DMS114 treated with DMSO at 0.1 percent for 48 hours (cell line): ENCODE measurements around the gene GALNT7.
"Not testable (repeated sequence)": the region's sequence is repeated elsewhere in the genome, so short reads cannot be mapped to it uniquely, and the experiment has no call there.

ENCODE experiments used
- DNase-seq: peaks from one replicate; lab custom pipeline; 2025; ENCODE audit not compliant: unreplicated experiment; lab: John Stamatoyannopoulos, UW

Gene GALNT7, protein sequence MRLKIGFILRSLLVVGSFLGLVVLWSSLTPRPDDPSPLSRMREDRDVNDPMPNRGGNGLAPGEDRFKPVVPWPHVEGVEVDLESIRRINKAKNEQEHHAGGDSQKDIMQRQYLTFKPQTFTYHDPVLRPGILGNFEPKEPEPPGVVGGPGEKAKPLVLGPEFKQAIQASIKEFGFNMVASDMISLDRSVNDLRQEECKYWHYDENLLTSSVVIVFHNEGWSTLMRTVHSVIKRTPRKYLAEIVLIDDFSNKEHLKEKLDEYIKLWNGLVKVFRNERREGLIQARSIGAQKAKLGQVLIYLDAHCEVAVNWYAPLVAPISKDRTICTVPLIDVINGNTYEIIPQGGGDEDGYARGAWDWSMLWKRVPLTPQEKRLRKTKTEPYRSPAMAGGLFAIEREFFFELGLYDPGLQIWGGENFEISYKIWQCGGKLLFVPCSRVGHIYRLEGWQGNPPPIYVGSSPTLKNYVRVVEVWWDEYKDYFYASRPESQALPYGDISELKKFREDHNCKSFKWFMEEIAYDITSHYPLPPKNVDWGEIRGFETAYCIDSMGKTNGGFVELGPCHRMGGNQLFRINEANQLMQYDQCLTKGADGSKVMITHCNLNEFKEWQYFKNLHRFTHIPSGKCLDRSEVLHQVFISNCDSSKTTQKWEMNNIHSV

DNA sequence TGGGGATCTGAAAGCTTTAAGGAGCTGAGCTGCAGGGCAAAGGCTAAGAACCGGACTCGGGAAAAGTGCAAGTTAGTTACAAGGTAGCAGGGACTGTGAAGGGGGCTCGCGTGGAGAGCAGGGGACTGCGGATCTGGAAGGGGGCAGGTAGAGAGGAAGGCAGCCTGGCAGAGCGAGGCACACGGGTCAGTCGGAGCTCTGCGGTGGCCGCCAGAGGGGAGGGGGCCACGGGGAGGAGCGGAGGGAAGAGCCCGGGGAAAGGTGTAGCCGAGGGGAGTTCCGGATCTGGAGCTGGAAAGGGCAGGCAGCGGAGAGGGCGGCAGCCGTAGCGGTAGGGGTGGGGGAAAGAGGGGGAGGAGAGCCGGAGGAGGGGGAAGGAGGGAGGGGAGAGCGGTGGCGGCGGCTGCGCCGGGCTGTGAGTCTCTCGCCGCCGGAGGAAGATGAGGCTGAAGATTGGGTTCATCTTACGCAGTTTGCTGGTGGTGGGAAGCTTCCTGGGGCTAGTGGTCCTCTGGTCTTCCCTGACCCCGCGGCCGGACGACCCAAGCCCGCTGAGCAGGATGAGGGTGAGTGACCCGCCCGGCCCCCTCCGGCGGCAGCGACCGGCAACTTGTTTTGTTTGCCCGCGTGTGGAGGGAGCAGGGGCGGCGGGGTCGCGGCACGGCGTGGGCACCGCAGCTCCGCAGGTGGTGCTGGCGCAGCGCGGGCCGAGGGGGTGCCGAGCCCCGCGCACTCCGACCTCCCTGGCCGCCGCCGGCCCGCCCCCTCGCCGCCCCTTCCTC, at the start of gene GALNT7:
Gene GALNT7, plus strand, starts transcription at position 416 of the 782 bp plus-strand sequence. Its CDS starts 25 bp downstream, at position 441.
- no peak for DNase-seq

GRCh38 chr4:173118819-173119218, 49.8 kb upstream of the GALNT7 start:
- DNase-seq, result not testable (repeated sequence)

GRCh38 chr4:173119818-173120217, 48.8 kb upstream of the GALNT7 start:
- no peak for DNase-seq

DNA sequence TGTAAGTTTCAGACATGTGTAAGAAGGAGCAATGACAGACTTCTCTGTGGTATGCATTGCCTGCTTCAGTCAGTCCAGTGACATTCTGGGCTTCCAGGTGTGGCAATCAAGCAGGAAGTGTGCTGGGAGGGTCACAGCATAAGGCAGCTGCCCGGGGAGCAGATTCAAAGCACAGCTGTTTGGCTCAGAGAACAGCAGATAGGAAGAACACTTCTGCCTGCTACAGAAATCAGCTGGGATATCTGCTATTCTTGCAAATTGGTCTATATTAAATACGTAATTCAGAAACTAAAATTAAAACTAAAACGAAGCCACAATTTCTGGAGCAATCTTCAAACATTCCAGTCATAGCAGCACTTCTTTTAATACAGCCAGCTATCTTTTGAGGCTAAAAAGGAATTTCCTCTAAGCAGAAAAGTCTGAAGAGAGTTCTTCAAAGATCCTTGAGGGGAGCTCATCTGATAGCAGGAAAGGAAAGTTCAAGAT, 47.5 kb upstream of the GALNT7 start:
- DNase-seq, result no peak

- no peak for DNase-seq
These were observed 44.3 kb upstream of the GALNT7 start for GRCh38 chr4:173124209-173124865.

DNA sequence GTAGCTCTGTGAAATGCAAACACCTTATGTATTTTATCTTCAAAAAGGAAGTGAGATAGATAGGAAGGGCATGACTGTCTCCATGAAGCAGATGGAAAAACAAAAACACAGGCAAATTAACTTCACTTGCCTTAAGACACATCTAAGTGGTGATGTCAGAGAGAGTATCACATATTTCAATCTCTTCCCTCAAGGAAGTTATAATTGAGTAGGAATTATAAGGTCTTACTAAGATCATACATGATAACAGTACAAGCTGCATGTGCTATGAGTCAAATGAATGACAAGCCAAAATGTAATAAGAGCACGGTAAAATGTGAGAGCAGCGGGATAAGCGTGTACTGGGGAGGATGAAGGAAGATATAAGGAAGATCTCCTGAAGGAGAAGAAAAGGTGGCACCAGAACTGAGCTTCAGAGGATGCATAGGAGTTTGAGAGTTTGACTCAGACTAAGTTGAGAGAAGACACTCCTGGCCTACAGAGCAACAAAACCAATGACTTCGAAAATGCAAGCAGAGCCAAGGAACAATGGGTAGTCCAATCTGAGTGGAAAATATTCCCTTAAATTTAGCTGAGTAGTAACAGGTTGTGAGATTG, 43.3 kb upstream of the GALNT7 start:
- DNase-seq, result no peak

DNA sequence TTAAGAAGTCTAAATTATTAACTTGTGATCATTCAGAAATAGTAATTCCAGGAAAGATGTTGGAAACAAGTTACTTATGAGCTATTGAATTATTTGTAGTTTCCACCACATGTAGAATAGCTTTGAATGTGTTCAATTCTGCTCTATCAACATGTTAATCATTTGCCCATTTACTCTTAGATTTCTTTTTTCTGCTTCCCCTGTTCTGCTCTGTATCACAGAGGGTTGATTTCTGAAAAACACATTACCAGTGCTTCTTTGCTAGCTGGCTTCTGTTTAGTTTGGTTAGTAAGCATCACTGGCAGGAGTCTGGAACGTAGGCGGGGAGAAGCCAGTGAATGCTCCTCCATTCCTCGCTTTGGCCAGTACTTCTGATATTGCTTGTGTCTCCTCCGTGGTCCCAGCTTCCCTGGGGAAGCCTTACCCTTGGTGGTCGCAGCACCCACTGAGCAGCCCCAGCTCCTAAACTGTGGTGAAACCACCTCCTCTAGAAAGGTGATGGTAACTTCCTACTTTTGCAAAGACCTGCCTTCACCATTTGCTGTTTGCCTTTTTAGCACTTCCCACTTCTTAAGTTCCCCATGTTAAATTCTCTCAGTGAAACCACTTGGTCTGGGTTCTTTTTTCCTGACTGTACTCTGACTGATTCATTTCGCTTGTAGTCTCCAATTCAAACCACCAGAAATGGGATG, 40.3 kb upstream of the GALNT7 start:
- no peak for DNase-seq

GRCh38 chr4:173130687-173131086, 37.9 kb upstream of the GALNT7 start:
- no peak for DNase-seq

DNA sequence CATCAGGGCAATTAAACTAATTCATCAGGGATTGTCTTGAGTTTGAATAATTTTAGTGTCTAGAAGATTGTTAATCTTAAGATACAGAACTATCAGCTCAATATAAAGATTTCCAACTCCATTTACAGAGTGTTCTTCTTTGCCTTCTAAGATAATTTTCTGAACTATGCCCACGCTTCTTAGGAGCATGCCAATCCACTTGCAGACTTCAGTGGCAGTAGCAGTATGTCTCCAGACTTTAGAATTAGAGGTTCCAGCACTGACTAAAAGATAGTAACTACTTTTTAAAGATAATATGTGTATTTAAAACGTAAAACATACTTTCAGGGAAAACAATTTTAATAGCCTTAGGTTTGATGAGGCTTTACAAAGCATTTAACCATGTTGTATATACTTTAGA, 34.2 kb upstream of the GALNT7 start:
- DNase-seq, result no peak

- DNase-seq, result no peak
These were observed 33.3 kb upstream of the GALNT7 start for GRCh38 chr4:173135241-173135847.

DNA sequence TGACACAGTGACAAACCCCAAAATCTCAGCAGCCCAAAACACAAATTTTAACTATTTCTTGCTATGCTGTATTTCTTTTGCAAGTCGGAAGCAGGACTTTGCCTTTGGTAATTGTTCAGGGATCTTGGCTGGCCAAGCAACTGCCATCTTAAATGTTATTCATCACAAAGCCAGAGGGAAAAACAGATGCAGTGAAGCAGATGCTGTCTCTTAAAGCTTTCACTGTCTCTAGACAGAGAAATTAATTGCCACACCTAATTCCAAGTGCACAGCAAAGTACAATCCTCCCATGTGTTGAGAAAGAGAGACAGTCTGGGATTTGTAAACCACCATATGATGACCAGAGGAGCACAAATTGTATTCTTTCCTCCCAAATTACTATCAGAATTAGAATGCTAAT, 30.0 kb upstream of the GALNT7 start:
- DNase-seq, result no peak

DNA sequence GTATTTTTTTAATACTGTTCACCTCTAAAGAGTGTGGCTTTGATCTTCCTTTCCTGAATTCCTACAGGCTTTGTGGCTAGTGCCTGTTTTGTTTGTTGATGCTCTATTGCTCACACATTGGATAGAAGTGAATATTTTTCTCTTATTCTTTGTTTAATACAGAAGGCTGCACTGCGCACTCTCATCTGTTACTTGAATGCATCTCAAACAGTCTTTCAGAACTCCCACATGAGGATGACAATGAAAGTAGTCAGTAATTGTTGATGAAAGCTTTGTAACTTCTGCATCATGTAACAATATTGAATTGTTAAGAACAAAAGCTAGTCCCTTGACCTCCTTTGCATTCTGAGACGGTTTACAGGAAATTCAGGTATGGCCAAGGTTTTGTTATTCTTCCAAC, 29.1 kb upstream of the GALNT7 start:
- no peak for DNase-seq

DNA sequence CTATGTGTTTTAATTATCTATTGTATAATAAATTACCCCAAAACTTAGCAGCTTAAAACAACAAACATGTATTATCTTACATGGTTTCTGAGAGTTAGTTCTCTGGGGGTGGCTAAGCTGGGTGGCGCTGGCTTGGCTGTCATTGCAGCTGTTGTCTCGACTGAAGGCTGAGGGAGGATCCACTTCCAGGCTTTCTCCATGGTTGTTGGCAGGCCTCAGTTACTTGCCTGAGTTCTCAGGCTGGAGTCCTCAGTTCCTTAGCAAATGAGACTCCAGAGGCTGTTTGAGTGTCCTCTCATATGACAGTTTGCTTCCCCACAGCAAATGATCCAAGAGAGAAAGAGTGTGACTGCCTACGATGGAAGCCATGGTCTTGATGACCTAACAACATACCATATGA, 23.5 kb upstream of the GALNT7 start:
- DNase-seq, result no peak

DNA sequence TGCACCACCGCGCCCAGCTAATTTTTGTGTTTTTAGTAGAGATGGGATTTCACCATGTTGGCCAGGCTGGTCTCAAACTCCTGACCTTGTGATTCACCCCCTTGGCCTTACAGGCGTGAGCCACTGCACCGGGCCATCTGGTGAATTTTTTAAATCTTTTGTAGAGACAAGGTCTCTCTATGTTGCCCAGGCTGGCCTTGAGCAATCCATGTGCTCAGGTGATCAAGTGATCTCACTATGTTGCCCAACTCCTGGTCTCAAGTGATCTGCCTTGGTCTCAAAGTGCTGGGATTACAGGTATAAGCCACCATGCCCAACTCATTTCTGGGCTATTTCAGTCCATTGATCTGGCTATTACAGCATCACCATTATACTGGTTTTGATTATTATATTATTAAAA, 22.2 kb upstream of the GALNT7 start:
- DNase-seq, result no peak

DNA sequence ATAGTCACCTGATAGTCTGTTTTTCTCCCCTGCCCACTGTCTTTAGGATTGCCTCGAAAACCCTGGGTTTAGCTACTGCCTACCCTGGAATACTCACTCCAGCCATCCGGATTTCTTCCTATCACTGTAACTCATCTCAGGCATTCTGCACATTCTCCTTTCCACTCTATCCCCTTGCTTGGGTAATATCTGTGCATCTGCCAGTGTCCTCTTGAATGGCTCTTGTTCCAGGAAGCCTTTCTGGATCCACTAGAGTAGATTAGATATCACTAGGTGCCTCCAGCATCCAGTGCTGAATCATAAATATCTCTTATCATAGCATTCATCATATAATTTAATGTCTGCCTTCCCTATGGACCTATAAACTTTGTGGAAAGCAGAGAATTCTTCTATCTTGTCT, 17.1 kb upstream of the GALNT7 start:
- DNase-seq, result no peak

DNA sequence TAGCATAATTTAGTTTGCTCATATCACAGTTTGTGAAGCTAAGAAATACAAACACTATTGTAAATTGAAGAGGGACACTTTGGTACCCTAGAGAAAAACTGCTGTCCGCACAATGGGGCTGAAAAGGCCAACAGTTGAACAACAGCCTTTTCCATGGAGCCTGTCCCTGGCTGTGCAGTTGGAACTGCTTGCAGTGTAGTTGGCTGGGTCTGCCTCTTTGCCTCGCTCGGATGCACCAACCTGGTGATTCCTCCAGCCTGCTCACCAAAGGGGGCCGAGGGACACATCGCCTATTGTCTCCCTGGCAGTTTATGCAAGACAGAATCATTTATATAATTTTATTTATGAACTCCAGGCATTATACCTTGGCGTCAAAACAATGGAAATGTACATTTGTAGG, 16.5 kb upstream of the GALNT7 start:
- no peak for DNase-seq

GRCh38 chr4:173153445-173153844, 15.2 kb upstream of the GALNT7 start:
- no peak for DNase-seq

DNA sequence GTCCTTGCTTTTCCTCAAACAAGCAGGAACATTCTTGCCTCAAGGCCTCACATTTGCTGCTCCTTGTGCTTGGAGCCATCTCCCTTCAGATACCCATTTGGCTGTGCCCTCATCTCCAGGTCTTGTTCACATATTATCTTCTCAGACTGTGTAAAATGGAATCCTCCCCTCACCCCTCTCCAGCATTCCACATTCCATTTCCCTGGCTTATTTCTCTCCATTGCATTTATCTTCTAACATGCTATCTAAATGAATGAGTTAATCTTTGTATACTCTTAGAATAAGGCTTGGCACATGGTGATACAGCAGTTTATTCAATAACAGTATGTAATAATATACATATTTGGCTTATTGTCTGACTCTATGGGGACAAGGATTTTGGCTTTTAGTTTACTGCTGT, 8.8 kb upstream of the GALNT7 start:
- no peak for DNase-seq

GRCh38 chr4:173160871-173161270, 7.7 kb upstream of the GALNT7 start:
- DNase-seq, result no peak

GRCh38 chr4:173161311-173161710, 7.3 kb upstream of the GALNT7 start:
- no peak for DNase-seq
